ENCODE measurements around the gene IL2RA. TPM values are rescaled to one million over a fixed set of nuclear protein-coding genes. Genes with fewer than 3 reads are reported as not detected.

Gene IL2RA
- polyA plus RNA-seq, 1 donor from 2014 or later = not detected

GRCh38 chr10:6009961-6010360 lies 52.2 kb downstream of the IL2RA start:
- no peaks in the 10 kb centered on the region for H3K27me3 ChIP-seq (ENCODE audit: insufficient read depth, low read depth, low read length)
- H3K36me3 ChIP-seq (ENCODE audit: insufficient read depth, low read length) = no peaks in the 10 kb centered on the region
- H3K9me2 ChIP-seq (ENCODE audit: insufficient read depth, low read length) = no peaks in the 10 kb centered on the region
- H3K4me3 ChIP-seq (ENCODE audit: low read length) = no peak overlapping the region
- H3K9ac ChIP-seq (ENCODE audit: low read length) = no peak overlapping the region
- no peak overlapping the region for H3K4me2 ChIP-seq (ENCODE audit: low read length)
- TF ChIP-seq REST (IDR thresholded peaks at IDR 0.05; ENCODE audit: borderline replicate concordance) = no peak
- TF ChIP-seq SMC3 (conservative IDR thresholded peaks at IDR 0.05; ENCODE audit: poor library complexity) = no peak
- no peak for TF ChIP-seq POLR2AphosphoS5 (IDR thresholded peaks at IDR 0.05)
- no peak for TF ChIP-seq EP300 (conservative IDR thresholded peaks at IDR 0.05; ENCODE audit: poor library complexity, severe bottlenecking)
- no peak for TF ChIP-seq TAF1 (IDR thresholded peaks at IDR 0.05; ENCODE audit: low read depth)
- no peak for TF ChIP-seq MXI1 (conservative IDR thresholded peaks at IDR 0.05; ENCODE audit: poor library complexity, severe bottlenecking)
- no peak for TF ChIP-seq CTCF (IDR thresholded peaks at IDR 0.05; ENCODE audit: poor library complexity, severe bottlenecking)
- no peak for TF ChIP-seq EZH2 (IDR thresholded peaks at IDR 0.05; ENCODE audit: borderline replicate concordance, insufficient read depth, low read length, poor library complexity, severe bottlenecking)
- no peak for TF ChIP-seq RAD21 (conservative IDR thresholded peaks at IDR 0.05)
- no peaks in the 10 kb centered on the region for H3K9me3 ChIP-seq (ENCODE audit: low read length)
- H3K27ac ChIP-seq (ENCODE audit: low read length) = no peak overlapping the region
- no peaks in the 10 kb centered on the region for H3F3A ChIP-seq (ENCODE audit: insufficient read depth, low read length, poor library complexity, severe bottlenecking)
- H4K20me1 ChIP-seq (ENCODE audit: insufficient read depth) = no peaks in the 10 kb centered on the region
- H2AFZ ChIP-seq (ENCODE audit: low read depth, low read length) = no peak overlapping the region
- H3K79me2 ChIP-seq (replicated peaks; ENCODE audit: insufficient read depth, low read length) = no peaks in the 10 kb centered on the region

GRCh38 chr10:6009150-6009549 lies 53.0 kb downstream of the IL2RA start:
- Histone ChIP-seq H2AFZ (ENCODE audit: low read depth, low read length) (no peak overlapping the region), H3K27ac (ENCODE audit: low read length) (no peak overlapping the region), H3K36me3 (ENCODE audit: insufficient read depth, low read length) (no peaks in the 10 kb centered on the region), H3K4me3 (ENCODE audit: low read length) (no peak overlapping the region), H3K9me2 (ENCODE audit: insufficient read depth, low read length) (no peaks in the 10 kb centered on the region), H3K9me3 (ENCODE audit: low read length) (no peaks in the 10 kb centered on the region), H3F3A (ENCODE audit: insufficient read depth, low read length, poor library complexity, severe bottlenecking) (no peaks in the 10 kb centered on the region), H3K27me3 (ENCODE audit: insufficient read depth, low read depth, low read length) (no peaks in the 10 kb centered on the region), H3K79me2 (replicated peaks; ENCODE audit: insufficient read depth, low read length) (no peaks in the 10 kb centered on the region), H3K9ac (ENCODE audit: low read length) (no peak overlapping the region), H4K20me1 (ENCODE audit: insufficient read depth) (no peaks in the 10 kb centered on the region), H3K4me2 (ENCODE audit: low read length) (no peak overlapping the region)
- TF ChIP-seq SMC3 (conservative IDR thresholded peaks at IDR 0.05; ENCODE audit: poor library complexity) = no peak
- TF ChIP-seq RAD21 (conservative IDR thresholded peaks at IDR 0.05) = no peak
- TF ChIP-seq TAF1 (IDR thresholded peaks at IDR 0.05; ENCODE audit: low read depth) = no peak
- TF ChIP-seq EZH2 (IDR thresholded peaks at IDR 0.05; ENCODE audit: borderline replicate concordance, insufficient read depth, low read length, poor library complexity, severe bottlenecking) = no peak
- no peak for TF ChIP-seq CTCF (IDR thresholded peaks at IDR 0.05; ENCODE audit: poor library complexity, severe bottlenecking)
- no peak for TF ChIP-seq EP300 (conservative IDR thresholded peaks at IDR 0.05; ENCODE audit: poor library complexity, severe bottlenecking)
- TF ChIP-seq REST (IDR thresholded peaks at IDR 0.05; ENCODE audit: borderline replicate concordance) = no peak
- TF ChIP-seq POLR2AphosphoS5 (IDR thresholded peaks at IDR 0.05) = no peak
- no peak for TF ChIP-seq MXI1 (conservative IDR thresholded peaks at IDR 0.05; ENCODE audit: poor library complexity, severe bottlenecking)

Data from neural cell (in vitro differentiated cells).